CD4-positive, alpha-beta T cell treated with Interleukin-10 for 1 hour (primary cell): ENCODE data around the gene PPM1M.
"Not testable (repeated sequence)": the region's sequence is repeated elsewhere in the genome, so short reads cannot be mapped to it uniquely, and the experiment has no call there.

ENCODE experiments used
- DNase-seq: peaks from one replicate; pipeline ENCODE4 v3.0.0-alpha.2; 2020

PPM1M gene

DNA sequence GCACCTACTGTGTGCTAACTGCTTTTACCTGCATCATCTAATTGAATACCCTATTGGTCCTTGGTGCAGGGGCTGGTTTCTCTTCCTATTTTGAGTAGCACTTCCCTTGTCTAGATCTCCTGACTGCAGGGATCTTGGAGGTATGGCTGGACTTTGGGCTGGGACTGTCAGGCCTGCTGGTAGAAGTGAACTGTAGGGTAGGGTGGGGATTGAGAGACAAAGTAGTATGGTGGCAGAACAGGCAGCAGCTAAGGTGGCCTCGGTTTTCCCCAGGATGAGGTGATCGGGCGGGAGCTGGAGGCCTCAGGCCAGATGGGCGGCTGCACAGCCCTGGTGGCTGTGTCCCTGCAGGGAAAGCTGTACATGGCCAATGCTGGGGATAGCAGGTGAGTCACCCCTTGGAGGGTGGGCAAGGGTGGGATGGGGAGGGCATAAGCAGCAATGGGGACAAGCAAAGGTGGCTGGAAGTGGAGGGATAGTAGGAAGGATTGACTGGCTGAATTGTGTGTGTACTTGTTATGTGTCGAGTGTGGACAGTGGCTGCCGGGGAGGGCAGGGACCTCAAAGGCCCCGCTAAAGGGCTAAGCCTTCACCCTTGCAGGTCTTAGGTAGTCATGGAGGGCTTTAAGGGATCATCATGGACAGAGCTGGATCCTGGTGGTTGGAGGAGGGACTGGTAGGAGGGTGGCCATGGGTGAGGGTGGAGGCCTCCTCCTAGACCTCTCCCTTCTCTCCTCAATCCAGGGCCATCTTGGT, 2.0 kb downstream of the PPM1M start:
- no peak for DNase-seq

DNA sequence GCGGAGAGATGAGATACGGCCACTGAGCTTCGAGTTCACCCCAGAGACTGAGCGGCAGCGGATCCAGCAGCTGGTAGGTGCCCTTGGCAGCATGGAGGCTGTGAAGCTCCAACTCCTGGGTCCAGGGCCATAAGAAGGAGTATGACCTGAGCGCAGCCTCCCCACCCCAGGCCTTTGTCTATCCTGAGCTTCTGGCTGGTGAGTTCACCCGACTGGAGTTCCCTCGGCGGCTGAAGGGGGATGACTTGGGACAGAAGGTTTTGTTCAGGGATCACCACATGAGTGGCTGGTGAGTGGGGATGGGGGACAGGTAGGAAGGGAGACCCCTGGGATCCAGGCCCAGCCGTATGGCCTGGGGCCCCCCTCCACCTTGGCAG, 2.6 kb downstream of the PPM1M start:
- no peak for DNase-seq

DNA sequence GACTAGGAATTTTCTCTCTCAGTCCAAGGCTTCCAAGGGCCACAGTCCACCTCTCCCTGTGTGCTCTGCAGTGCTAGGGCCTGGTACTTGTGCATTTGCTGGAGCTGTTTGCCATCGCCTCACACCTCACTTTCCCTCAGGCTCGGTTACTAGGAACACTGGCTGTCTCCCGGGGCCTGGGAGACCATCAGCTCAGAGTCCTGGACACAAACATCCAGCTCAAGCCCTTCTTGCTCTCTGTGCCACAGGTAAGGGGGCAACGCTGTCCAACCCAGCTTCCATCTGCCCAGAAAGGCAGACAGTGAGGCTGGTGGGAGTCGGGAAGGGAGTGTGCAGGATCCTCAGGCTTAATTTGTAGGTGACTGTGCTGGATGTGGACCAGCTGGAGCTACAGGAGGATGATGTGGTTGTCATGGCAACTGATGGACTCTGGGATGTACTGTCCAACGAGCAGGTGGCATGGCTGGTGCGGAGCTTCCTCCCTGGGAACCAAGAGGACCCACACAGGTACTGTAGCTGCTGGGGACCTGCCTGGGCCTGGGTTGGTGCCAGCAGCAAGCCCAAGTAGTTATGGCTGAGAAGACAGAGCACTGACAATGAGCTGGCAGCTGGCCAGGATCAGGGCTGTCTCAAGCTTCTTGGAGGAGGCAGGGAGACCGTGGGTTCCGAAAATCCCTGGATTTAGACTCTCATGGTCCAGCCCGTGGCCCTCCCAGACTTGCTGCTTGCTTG, 3.4 kb downstream of the PPM1M start:
- DNase-seq = no peak

DNA sequence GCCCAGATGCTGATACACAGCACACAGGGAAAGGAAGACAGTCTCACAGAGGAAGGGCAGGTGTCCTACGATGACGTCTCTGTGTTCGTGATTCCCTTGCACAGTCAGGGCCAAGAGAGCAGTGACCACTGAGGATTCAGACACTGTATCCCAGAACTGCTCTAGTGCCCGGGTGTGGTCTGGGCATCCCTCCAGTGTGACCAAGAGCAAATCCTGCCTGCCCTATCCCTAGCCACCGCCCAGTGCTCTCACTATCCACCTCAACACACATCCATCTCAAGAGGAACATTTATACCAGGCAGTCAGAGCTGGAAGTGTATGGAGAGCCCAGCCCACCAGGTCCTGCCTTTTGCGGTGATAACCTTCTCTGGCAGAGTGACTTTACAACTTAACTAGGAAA, 4.1 kb downstream of the PPM1M start:
- DNase-seq = no peak

- DNase-seq = no peak
These were observed 4.6 kb downstream of the PPM1M start for GRCh38 chr3:52250122-52250521.

GRCh38 chr3:52253314-52254304, 8.1 kb downstream of the PPM1M start:
- peak; percentile 88 for DNase-seq

GRCh38 chr3:52254608-52255007, 9.0 kb downstream of the PPM1M start:
- DNase-seq = no peak

DNA sequence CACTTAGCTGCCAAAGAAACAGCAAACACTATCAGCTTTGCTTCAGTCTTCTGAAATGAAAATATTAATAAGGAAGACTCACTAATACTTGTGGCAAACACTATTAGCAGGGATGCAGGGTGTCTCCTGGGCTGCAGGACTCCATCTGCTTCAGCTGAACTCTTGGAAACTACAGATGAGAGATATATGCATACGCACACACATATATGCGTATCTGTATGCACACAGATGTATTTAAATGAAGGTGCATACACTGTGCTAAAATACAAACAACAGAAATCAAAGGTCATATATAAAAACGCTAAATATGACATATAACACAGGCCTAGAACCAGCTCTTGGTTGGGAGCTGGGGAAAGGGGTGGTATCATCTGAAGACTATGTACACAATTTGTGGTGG, 10.6 kb downstream of the PPM1M start:
- no peak for DNase-seq

DNA sequence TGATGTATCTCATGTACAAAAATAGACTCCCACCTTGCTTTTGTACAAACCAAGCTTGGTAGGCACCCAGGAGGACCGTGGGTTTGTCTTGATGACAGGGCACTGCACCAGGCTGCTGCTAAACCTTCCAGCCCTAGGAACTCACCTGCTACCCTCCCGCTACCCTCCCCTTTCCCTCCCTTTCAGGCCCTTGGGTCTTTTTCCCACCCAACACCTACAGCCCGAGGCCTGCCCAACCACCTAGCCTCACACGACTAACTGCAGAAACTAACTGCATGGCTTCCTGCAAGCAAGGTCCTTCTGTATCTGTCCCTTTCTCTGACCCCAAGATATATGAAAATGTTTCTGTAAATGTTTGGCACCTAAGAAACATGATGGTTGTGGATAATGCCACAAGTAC, 11.1 kb downstream of the PPM1M start:
- no peak for DNase-seq

DNA sequence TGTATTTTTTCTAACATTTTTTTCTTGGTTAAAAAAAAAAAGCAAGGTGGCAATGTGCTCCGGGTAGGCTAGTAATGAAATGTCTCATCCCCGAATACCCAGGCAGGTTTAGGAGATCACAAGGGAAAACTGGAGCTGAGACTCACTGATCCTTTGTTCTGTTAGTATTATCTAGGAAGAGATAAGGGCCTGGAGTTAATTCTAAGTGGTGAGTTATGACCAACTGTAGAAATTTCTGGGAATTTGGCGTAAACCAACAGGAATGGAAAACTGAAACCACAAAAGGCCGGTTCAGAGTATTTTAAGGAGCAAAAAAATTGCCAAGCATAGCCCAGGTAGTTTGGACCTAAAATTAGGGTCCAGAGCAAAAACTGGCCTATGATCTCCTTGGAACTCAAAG, 12.4 kb downstream of the PPM1M start:
- DNase-seq = no peak

- DNase-seq = no peak
These were observed 13.5 kb downstream of the PPM1M start for GRCh38 chr3:52259035-52259434.

- DNase-seq = no peak
These were observed 13.9 kb downstream of the PPM1M start for GRCh38 chr3:52259448-52259847.

DNA sequence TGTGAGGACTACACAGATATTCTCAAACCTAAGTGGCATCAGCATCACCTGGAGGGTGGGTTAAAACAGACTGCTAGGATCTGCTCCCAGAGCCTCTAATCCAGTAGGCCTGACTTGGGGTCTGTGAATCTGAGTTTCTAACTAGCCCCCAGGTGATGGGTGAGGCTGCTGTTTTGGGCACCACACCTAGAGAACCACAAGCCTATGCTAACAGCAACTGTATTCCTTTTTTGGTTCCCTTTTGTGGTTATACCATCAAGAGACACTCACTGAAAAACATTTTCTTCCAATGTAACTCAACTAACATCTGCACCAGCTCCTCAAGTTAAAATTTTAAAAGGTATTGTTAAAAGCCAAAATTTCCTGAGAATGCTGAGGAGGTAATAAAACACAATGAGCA, 16.9 kb downstream of the PPM1M start:
- DNase-seq = no peak

DNA sequence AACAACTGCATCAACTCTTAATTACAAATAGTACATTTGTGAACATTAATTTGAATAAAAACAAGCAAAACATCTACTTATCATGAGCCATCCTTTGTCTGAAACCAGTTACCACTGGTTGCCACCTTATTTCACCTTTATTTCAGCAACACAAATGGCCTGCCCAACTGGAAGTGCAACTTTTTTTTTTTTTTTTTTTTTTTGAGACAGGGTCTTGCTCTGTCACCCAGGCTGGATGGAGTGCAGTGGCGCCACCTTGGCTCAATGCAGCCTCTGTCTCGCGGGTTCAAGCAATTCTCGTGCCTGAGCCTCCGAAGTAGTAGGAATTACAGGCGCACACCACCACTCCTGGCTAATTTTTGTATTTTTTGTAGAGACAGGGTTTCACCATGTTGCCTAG, 19.8 kb downstream of the PPM1M start:
- DNase-seq = no peak

DNA sequence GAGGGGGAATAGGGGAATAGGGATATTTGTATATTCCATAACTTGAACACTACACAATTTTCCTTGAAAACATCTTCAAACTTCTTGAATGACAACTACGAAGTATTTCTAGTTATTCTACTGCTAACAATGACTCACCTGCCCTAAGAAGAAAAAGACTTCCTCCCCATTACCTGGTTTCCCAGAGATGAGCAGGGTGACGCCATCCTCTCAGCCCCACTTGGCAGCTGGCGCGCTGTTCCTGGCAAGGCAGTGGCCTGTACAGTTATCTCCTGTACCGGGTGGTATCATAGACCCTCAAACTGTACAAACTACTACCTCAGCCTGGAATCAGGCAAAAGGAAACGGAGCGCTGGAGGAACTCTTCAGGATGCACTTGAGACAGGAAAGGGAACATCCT, 22.5 kb downstream of the PPM1M start:
- DNase-seq = peak; percentile 63

DNA sequence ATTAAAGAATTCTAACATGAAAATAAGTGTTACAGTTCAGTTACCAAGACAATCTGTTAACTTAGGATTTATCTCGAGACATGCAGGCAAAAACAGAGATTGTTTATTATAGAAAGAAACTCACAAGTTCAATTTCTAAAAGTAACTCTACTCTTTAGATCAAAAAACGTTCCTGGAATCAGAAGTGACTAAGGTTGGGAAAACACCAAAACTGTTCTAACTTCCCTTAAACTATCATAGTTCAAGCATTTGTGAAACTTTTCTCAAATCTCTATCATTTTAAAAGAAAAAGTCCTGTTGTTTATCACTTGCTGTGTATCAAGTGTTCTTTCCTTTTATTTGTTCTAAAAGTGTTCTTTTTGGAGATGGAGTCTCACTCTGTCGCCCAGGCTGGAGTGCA, 24.2 kb downstream of the PPM1M start:
- DNase-seq = no peak

DNA sequence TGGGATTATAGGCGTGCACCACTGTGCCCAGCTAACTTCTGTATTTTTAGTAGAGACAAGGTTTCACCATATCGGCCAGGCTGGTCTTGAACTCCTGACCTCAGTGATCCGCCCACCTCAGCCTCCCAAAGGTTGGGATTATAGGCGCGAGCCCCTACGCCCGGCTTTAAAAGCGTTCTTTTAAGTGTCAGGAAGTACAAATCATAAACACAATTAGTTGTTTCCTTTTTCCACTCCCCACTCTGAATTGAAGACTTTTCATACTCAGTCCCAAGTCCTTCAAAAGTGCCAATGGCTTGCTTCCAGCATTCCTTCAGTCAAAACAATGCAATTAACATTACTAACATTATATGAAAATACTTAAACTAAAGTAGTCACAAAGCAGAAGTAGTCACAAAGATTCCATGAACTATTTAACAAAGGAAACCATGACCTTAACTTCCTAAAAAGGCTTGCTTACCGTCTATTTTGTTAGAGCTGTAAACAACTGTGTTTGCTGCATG, 24.7 kb downstream of the PPM1M start:
- DNase-seq = no peak

DNA sequence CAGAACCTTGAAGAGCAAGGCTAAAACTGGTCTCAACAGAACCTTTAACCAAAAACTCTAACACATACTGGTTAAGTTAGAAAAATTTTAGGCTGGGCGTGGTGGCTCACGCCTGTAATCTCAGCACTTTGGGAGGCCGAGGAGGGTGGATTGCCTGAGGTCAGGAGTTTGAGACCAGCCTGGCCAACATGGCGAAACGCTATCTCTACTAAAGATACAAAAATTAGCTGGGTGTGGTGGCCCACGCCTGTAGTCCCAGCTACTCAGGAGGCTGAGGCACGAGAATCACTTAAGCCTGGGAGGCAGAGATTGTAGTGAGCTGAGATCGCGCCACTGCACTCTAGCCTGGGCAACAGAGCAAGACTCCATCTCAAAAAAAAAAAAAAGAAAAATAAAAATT, 26.6 kb downstream of the PPM1M start:
- not testable (repeated sequence) for DNase-seq

GRCh38 chr3:52272831-52273230, 27.3 kb downstream of the PPM1M start:
- peak; percentile 28 for DNase-seq

DNA sequence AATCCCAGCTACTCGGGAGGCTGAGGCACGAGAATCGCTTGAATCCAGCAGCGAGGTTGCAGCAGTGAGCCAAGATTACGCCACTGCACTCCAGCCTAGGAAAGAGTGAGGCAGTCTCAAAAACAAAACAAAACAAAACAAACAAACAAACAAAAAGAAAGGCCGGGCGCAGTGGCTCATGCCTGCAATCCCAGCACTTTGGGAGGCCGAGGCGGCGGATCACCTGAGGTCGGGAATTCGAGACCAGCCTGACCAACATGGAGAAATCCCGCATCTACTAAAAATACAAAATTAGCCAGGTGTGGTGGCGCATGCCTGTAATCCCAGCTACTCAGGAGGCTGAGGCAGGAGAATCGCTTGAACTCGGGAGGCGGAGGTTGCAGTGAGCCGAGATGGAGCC, 29.2 kb downstream of the PPM1M start:
- DNase-seq = not testable (repeated sequence)

- peak; percentile 74 for DNase-seq
These were observed 31.8 kb downstream of the PPM1M start for GRCh38 chr3:52277071-52277964.

DNA sequence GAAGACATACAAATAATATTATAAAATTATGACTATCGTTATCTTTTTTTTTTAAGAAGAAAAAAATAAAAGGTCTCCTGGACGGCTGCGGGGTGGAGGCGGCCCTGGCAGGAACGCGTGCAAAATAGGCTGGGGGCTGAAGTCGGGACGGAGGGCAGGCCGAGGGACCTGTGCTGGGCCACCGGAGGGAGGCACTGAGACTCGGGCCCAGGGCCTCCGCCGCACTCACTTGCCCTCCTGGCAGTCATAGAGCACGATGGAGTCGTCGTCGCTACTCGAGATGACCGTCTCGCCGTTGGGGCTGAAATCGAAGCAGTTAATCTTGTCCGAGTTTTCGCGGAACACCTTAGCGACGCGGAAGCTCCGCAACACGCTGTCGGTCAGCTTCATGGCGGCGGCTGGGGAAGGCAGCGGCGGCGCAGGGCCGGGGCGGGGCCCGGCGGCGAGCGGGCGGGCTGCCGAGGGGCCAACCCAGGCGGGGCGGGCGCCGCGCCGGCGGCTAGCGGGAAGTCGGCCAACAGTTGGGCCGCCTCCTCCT, 32.5 kb downstream of the PPM1M start:
- DNase-seq = peak; percentile 65
